ENCODE data around the gene PMM1. TPM values are rescaled to one million over a fixed set of nuclear protein-coding genes. Genes with fewer than 3 reads are reported as not detected.
A peak's percentile ranks its signal among the peaks of the same experiment; 100 is the strongest.

The PMM1 gene
- total RNA-seq, 1 donor from 2014 or later = 39.4 TPM

- Histone ChIP-seq H3K4me2 (ENCODE audit: low read length) (no peak overlapping the region), H3K79me2 (ENCODE audit: insufficient read depth, low read length) (no peaks in the 10 kb centered on the region), H3K27me3 (ENCODE audit: insufficient read depth, low read length) (no peaks in the 10 kb centered on the region), H3K4me3 (ENCODE audit: insufficient read depth, low read depth, low read length) (no peak overlapping the region), H3K27ac (ENCODE audit: low read depth, low read length) (no peak overlapping the region), H3K36me3 (ENCODE audit: insufficient read depth, low read length) (no peaks in the 10 kb centered on the region), H3K9me3 (ENCODE audit: insufficient read depth, low read depth, low read length) (no peaks in the 10 kb centered on the region), H2AFZ (ENCODE audit: low read depth, low read length) (no peak overlapping the region), H3K4me1 (ENCODE audit: insufficient read depth, low read length) (peaks cover 18% of the 10 kb centered on the region), H3K9ac (ENCODE audit: low read length) (no peak overlapping the region), H4K20me1 (ENCODE audit: insufficient read depth, low read length) (no peaks in the 10 kb centered on the region)
- no peak for TF ChIP-seq CTCF (IDR thresholded peaks at IDR 0.05; ENCODE audit: insufficient read depth, low read depth, low read length)
- TF ChIP-seq EZH2 (IDR thresholded peaks at IDR 0.05; ENCODE audit: insufficient read depth, low read length) = no peak
- Mint-ChIP-seq H3K27ac (ENCODE audit: unreplicated experiment) (no peak overlapping the region), H3K36me3 (ENCODE audit: low read depth, unreplicated experiment) (no peaks in the 10 kb centered on the region), H3K27me3 (ENCODE audit: low read depth, unreplicated experiment) (peaks cover 3% of the 10 kb centered on the region), H3K4me3 (ENCODE audit: unreplicated experiment) (peak overlapping the region; percentile 34), H3K9me3 (ENCODE audit: unreplicated experiment) (no peaks in the 10 kb centered on the region), H3K4me1 (ENCODE audit: low read depth, unreplicated experiment) (peaks cover 23% of the 10 kb centered on the region)
- no peak for FAIRE-seq
- no peak for DNase-seq (ENCODE audit: low read depth)
Observed at GRCh38 chr22:41555325-41555982, 34.2 kb downstream of the PMM1 start.

- Histone ChIP-seq H3K9me3 (ENCODE audit: insufficient read depth, low read depth, low read length) (no peaks in the 10 kb centered on the region), H4K20me1 (ENCODE audit: insufficient read depth, low read length) (no peaks in the 10 kb centered on the region), H3K9ac (ENCODE audit: low read length) (no peak overlapping the region), H3K4me1 (ENCODE audit: insufficient read depth, low read length) (peaks cover 3% of the 10 kb centered on the region), H3K79me2 (ENCODE audit: insufficient read depth, low read length) (no peaks in the 10 kb centered on the region), H3K4me2 (ENCODE audit: low read length) (no peak overlapping the region), H2AFZ (ENCODE audit: low read depth, low read length) (no peak overlapping the region), H3K36me3 (ENCODE audit: insufficient read depth, low read length) (no peaks in the 10 kb centered on the region), H3K27me3 (ENCODE audit: insufficient read depth, low read length) (no peaks in the 10 kb centered on the region), H3K4me3 (ENCODE audit: insufficient read depth, low read depth, low read length) (no peak overlapping the region), H3K27ac (ENCODE audit: low read depth, low read length) (no peak overlapping the region)
- Mint-ChIP-seq H3K4me3 (ENCODE audit: unreplicated experiment) (no peak overlapping the region), H3K36me3 (ENCODE audit: low read depth, unreplicated experiment) (no peaks in the 10 kb centered on the region), H3K27me3 (ENCODE audit: low read depth, unreplicated experiment) (peaks cover 3% of the 10 kb centered on the region), H3K4me1 (ENCODE audit: low read depth, unreplicated experiment) (peaks cover 12% of the 10 kb centered on the region), H3K27ac (ENCODE audit: unreplicated experiment) (no peak overlapping the region), H3K9me3 (ENCODE audit: unreplicated experiment) (no peaks in the 10 kb centered on the region)
- TF ChIP-seq CTCF (IDR thresholded peaks at IDR 0.05; ENCODE audit: insufficient read depth, low read depth, low read length) = no peak
- no peak for TF ChIP-seq EZH2 (IDR thresholded peaks at IDR 0.05; ENCODE audit: insufficient read depth, low read length)
- no peak for FAIRE-seq
- DNase-seq (ENCODE audit: low read depth) = no peak
Observed at GRCh38 chr22:41551877-41552582, 37.6 kb downstream of the PMM1 start.
